Cerebellar cortex (tissue), 1 donor: ENCODE data around the gene MSI2.

Source experiments
- DNase-seq: peaks from one replicate; pipeline ENCODE4 v3.0.0-alpha.2; 2015; ENCODE audit warnings: low spot score

MSI2 gene

GRCh38 chr17:57579245-57579644 lies 322.9 kb downstream of the MSI2 start:
- no peak for DNase-seq

GRCh38 chr17:57580055-57580739 lies 323.9 kb downstream of the MSI2 start:
- no peak for DNase-seq

GRCh38 chr17:57582881-57583756 lies 326.8 kb downstream of the MSI2 start:
- DNase-seq = no peak

GRCh38 chr17:57584050-57584551 lies 327.8 kb downstream of the MSI2 start:
- no peak for DNase-seq

- no peak for DNase-seq
These were observed 329.2 kb downstream of the MSI2 start for GRCh38 chr17:57585341-57586195.

- DNase-seq = no peak
These were observed 329.9 kb downstream of the MSI2 start for GRCh38 chr17:57586196-57586740.

GRCh38 chr17:57586742-57587141 lies 330.4 kb downstream of the MSI2 start:
- no peak for DNase-seq

GRCh38 chr17:57587193-57587969 lies 331.1 kb downstream of the MSI2 start:
- no peak for DNase-seq

- DNase-seq = no peak
These were observed 331.8 kb downstream of the MSI2 start for GRCh38 chr17:57588086-57588485.

GRCh38 chr17:57589151-57590034 lies 333.1 kb downstream of the MSI2 start:
- DNase-seq = no peak

GRCh38 chr17:57593739-57594462 lies 337.6 kb downstream of the MSI2 start:
- DNase-seq = no peak

- no peak for DNase-seq
These were observed 338.4 kb downstream of the MSI2 start for GRCh38 chr17:57594767-57595166.

- DNase-seq = no peak
These were observed 339.1 kb downstream of the MSI2 start for GRCh38 chr17:57595426-57595825.

GRCh38 chr17:57595947-57596695 lies 339.8 kb downstream of the MSI2 start:
- DNase-seq = peak; percentile 50

GRCh38 chr17:57597101-57597500 lies 340.8 kb downstream of the MSI2 start:
- no peak for DNase-seq

GRCh38 chr17:57597531-57598453 lies 341.5 kb downstream of the MSI2 start:
- DNase-seq = peak; percentile 78

GRCh38 chr17:57599271-57600045 lies 343.1 kb downstream of the MSI2 start:
- no peak for DNase-seq
